GM12878 (cell line): ENCODE results near the gene STXBP2. TPM values are rescaled to one million over a fixed set of nuclear protein-coding genes. Genes with fewer than 3 reads are reported as not detected.
A peak's percentile ranks its signal among the peaks of the same experiment; 100 is the strongest.

ENCODE experiments used
- ATAC-seq: fragments of 200-7000 bp; cut with Tn5 transposase; 3 replicates; pipeline ENCODE4 v1.9.1; 2020; ENCODE audit warnings: mild to moderate bottlenecking, moderate library complexity
- BruUV-seq: library from RNA; stranded (reverse); fragments of 400-500 nt; replicated peaks from 2 replicates; lab custom pipeline; 2021; lab: Mats Ljungman, UMichigan
- CTCF ChIA-PET: fragments of 300-600 bp; sonication (Branson Sonifier 250); formaldehyde crosslinking; extraction: SDS; loops from one replicate; lab custom pipeline; 2021; ENCODE audit warnings: inconsistent platforms; lab: Yijun Ruan, JAX
- POLR2A ChIA-PET: fragments of 350-600 bp; formaldehyde crosslinking; extraction: SDS; loops from one replicate; lab custom pipeline; 2021; ENCODE audit warnings: inconsistent platforms; lab: Charles Lee
- RAD21 ChIA-PET: fragments of 300-600 bp; sonication (Branson Sonifier 250); formaldehyde crosslinking; loops from one replicate; lab custom pipeline; 2023; ENCODE audit warnings: antibody characterized with exemption; ENCODE audit not compliant: unreplicated experiment; lab: Charles Lee
- SMC1A ChIA-PET: fragments of 300-600 bp; sonication (Branson Sonifier 250); formaldehyde crosslinking; loops from one replicate; lab custom pipeline; 2023; ENCODE audit not compliant: unreplicated experiment, uncharacterized antibody; lab: Charles Lee
- DNase-seq: peaks from one replicate; pipeline ENCODE4 v3.0.0-alpha.2; 2011; ENCODE audit warnings: low read depth, low spot score
- FAIRE-seq: peaks from 3 replicates; lab custom pipeline; 2011; peaks lifted over from hg19 to GRCh38; lab: Jason Lieb, UNC
- H2AFZ ChIP-seq: 2 replicates; pipeline ENCODE4 v1.6.0; 2011; ENCODE audit warnings: low read depth, low read length, control low read depth; ENCODE audit not compliant: control insufficient read depth
- H3K27ac ChIP-seq: 2 replicates; pipeline ENCODE4 v1.5.1; 2011; ENCODE audit warnings: control low read depth; ENCODE audit not compliant: control insufficient read depth, insufficient read depth
- H3K27me3 ChIP-seq, 2 experiments: replicated peaks in 1 of 2; 2 replicates each; pipeline versions ENCODE4 v1.6.0 to v1.6.1; 2011; ENCODE audit warnings: low read length in 1 of 2; ENCODE audit not compliant: control insufficient read depth in 2 of 2, insufficient read depth in 2 of 2
- H3K36me3 ChIP-seq, 2 experiments: 2 replicates each; pipeline ENCODE4 v1.5.1; 2011; ENCODE audit warnings: low read length in 1 of 2; ENCODE audit not compliant: control insufficient read depth in 2 of 2, insufficient read depth in 2 of 2
- H3K4me1 ChIP-seq: 2 replicates; pipeline ENCODE4 v1.6.1; 2011; ENCODE audit warnings: mild to moderate bottlenecking, low read length, moderate library complexity, mixed read lengths; ENCODE audit not compliant: control insufficient read depth, insufficient read depth
- H3K4me2 ChIP-seq: 2 replicates; pipeline ENCODE4 v1.6.0; 2011; ENCODE audit warnings: control low read depth; ENCODE audit not compliant: control insufficient read depth, insufficient read depth
- H3K4me3 ChIP-seq: fragments of 200-600 bp; sonication (generic); 2 replicates; pipeline ENCODE4 v1.5.1; 2016
- H3K79me2 ChIP-seq: 2 replicates; pipeline ENCODE4 v1.6.0; 2011; ENCODE audit warnings: low read length; ENCODE audit not compliant: control insufficient read depth, insufficient read depth
- H3K9ac ChIP-seq: 2 replicates; pipeline ENCODE4 v1.8.0; 2011; ENCODE audit warnings: low read length, control low read depth, mixed read lengths; ENCODE audit not compliant: control insufficient read depth, insufficient read depth
- H3K9me3 ChIP-seq: replicated peaks from 3 replicates; pipeline ENCODE4 v1.5.1; 2011; ENCODE audit warnings: mild to moderate bottlenecking, low read length; ENCODE audit not compliant: control insufficient read depth, insufficient read depth
- H4K20me1 ChIP-seq: 2 replicates; pipeline ENCODE4 v1.6.0; 2011; ENCODE audit not compliant: control insufficient read depth, insufficient read depth
- BCL11A ChIP-seq: IDR thresholded peaks from 2 replicates; pipeline ENCODE4 v1.6.1; 2011; ENCODE audit warnings: low read depth, low read length
- REST ChIP-seq: IDR thresholded peaks from 2 replicates; pipeline ENCODE4 v1.6.1; 2012; ENCODE audit warnings: mild to moderate bottlenecking, low read depth, low read length
- WGBS: methylation state at CpG from one replicate; pipeline ENCODE4 v1.1.6; 2016; ENCODE audit warnings: low lambda C conversion rate; ENCODE audit not compliant: insufficient replicate concordance, insufficient coverage; ENCODE audit errors: missing lambda C conversion rate; 5-methylcytosine and 5-hydroxymethylcytosine counted together
- in situ Hi-C: fragments of 300-500 bp; cut with MboI; formaldehyde crosslinking; loops from 9 replicates; pipeline ENCODE4 v1.14.3; 2018; ENCODE audit warnings: mixed read lengths
- intact Hi-C: fragments of 100-400 bp; cut with micrococcal nuclease; formaldehyde crosslinking; loops from one replicate; pipeline ENCODE4 v1.14.2; 2022; ENCODE audit not compliant: unreplicated experiment
- polyA plus RNA-seq, 11 experiments: library from polyadenylated mRNA; depleted of rRNA in 4 of 11; unstranded in 6 of 11; stranded (reverse) in 5 of 11; fragments of >200 nt; fragmentation: Nextera tagmentation in 4 of 11; fragmentation: Illumina TruSeq in 1 of 11; extraction: Ambion mirVana in 4 of 11; extraction: Trizol in 1 of 11; gene quantifications; 1 replicate in 1 of 11; 2 replicates in 10 of 11; pipeline versions ENCODE4 v1.2.1 to v1.2.3, GENCODE V29; 2011 to 2016; ENCODE audit warnings: inconsistent platforms in 2 of 11, missing spikeins in 2 of 11, low read depth in 1 of 11
- total RNA-seq, 4 experiments: library from RNA; depleted of rRNA in 3 of 4; stranded (reverse); fragments of >200 nt in 3 of 4; fragmentation: Illumina TruSeq in 1 of 4; extraction: Trizol in 1 of 4; gene quantifications; 2 replicates each; pipeline versions ENCODE4 v1.2.1 to v1.2.3, GENCODE V29; 2013 to 2021

Gene STXBP2
- total and polyA plus RNA-seq, 10 of the 15 experiments (the other 5 are each of a cell fraction or from before 2014, with no cell fraction given) = 2.6 to 111 (median 61.4) TPM

GRCh38 chr19:7611541-7612279, 25.2 kb upstream of the STXBP2 start:
- WGBS = 48% methylated on average over 27 of the region's 41 CpGs
- Histone ChIP-seq H3K4me1 (no peaks in the 10 kb centered on the region), H3K27ac (no peak overlapping the region), H3K9me3 (no peaks in the 10 kb centered on the region), H3K36me3 (no peaks in the 10 kb centered on the region), H3K27me3 (no peaks in the 10 kb centered on the region), H3K9ac (no peak overlapping the region), H3K4me3 (no peak overlapping the region), H4K20me1 (no peaks in the 10 kb centered on the region), H3K79me2 (no peaks in the 10 kb centered on the region), H2AFZ (no peak overlapping the region), H3K4me2 (no peak overlapping the region)
- TF ChIP-seq BCL11A (no peak), REST (peak; percentile 68)
- BruUV-seq = no TSS peak
- DNase-seq = no peak
- ChIA-PET POLR2A (no interaction called here), CTCF (no interaction called here), SMC1A (no interaction called here), RAD21 (no interaction called here)
- ATAC-seq = no peak
- intact Hi-C loops = no loop called here
- in situ Hi-C loops = no loop called here
- no peak for FAIRE-seq
